ENCODE data around the gene LMBRD1.

LMBRD1 gene

GRCh38 chr6:69627625-69628024 lies 169.2 kb downstream of the LMBRD1 start:
- DNase-seq, result no peak

DNA sequence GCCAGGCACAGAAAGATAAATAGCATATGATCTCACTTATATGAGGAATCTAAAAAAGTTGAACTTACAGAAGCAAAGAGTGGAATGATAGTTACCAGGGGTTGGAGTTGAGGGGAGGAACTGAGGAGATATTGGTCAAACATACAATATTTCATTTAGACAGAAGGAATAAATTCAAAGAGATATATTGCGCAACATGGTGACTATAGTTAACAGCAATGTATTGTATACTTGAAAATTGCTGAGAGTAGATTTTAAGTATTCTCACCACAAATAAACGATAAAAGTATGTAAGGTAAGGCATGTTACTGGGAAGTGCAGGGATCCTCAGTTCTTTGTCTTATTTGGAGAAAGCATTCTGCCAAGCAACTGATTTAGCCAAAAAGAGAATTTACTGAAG lies 171.9 kb downstream of the LMBRD1 start:
- no peak for DNase-seq
